COLO829 (cell line): Measurements from ENCODE around the gene ACSBG1.
"Not testable (repeated sequence)": the region's sequence is repeated elsewhere in the genome, so short reads cannot be mapped to it uniquely, and the experiment has no call there.

Source experiments
- DNase-seq: peaks from one replicate; pipeline ENCODE4 v3.0.0; 2012; ENCODE audit warnings: low spot score

ACSBG1 gene

GRCh38 chr15:78164010-78164409, 70.4 kb downstream of the ACSBG1 start:
- DNase-seq = no peak

GRCh38 chr15:78162038-78162437, 72.3 kb downstream of the ACSBG1 start:
- no peak for DNase-seq

GRCh38 chr15:78159395-78159794, 75.0 kb downstream of the ACSBG1 start:
- DNase-seq = no peak

- DNase-seq = no peak
Observed at GRCh38 chr15:78157203-78157602, 77.2 kb downstream of the ACSBG1 start.

- no peak for DNase-seq
Observed at GRCh38 chr15:78156653-78157052, 77.7 kb downstream of the ACSBG1 start.

- no peak for DNase-seq
Observed at GRCh38 chr15:78155355-78155939, 78.9 kb downstream of the ACSBG1 start.

- DNase-seq = no peak
Observed at GRCh38 chr15:78154955-78155354, 79.4 kb downstream of the ACSBG1 start.

GRCh38 chr15:78151075-78151474, 83.3 kb downstream of the ACSBG1 start:
- not testable (repeated sequence) for DNase-seq

GRCh38 chr15:78149805-78150751, 84.3 kb downstream of the ACSBG1 start:
- DNase-seq = no peak

GRCh38 chr15:78149068-78149804, 85.1 kb downstream of the ACSBG1 start, which contains the start of gene IDH3A:
TSS of gene IDH3A (plus strand) at chr15:78149362. CDS start at chr15:78149404, 42 bp downstream.
- peak; percentile 84 for DNase-seq

- DNase-seq = no peak
Observed at GRCh38 chr15:78148392-78149067, 85.8 kb downstream of the ACSBG1 start.

- DNase-seq = no peak
Observed at GRCh38 chr15:78147566-78147965, 86.8 kb downstream of the ACSBG1 start.

GRCh38 chr15:78146425-78147154, 87.8 kb downstream of the ACSBG1 start:
- no peak for DNase-seq

- DNase-seq = no peak
Observed at GRCh38 chr15:78142332-78142731, 92.0 kb downstream of the ACSBG1 start.

GRCh38 chr15:78140292-78140691, 94.1 kb downstream of the ACSBG1 start:
- DNase-seq = no peak

GRCh38 chr15:78139578-78139977, 94.8 kb downstream of the ACSBG1 start:
- no peak for DNase-seq

- no peak for DNase-seq
Observed at GRCh38 chr15:78133801-78134200, 100.6 kb downstream of the ACSBG1 start.

- peak; percentile 55 for DNase-seq
Observed at GRCh38 chr15:78131295-78132061, 102.9 kb downstream of the ACSBG1 start, which contains the start of gene CIB2. TSS of gene CIB2 (minus strand) at chr15:78131445. CDS start at chr15:78131215, 230 bp downstream.

- no peak for DNase-seq
Observed at GRCh38 chr15:78130466-78131294, 103.7 kb downstream of the ACSBG1 start.
